Measurements from ENCODE around the gene FXYD6. TPM values are rescaled to one million over a fixed set of nuclear protein-coding genes. Genes with fewer than 3 reads are reported as not detected.

Gene FXYD6
- total RNA-seq, 1 experiment from 2014 or later = 0.54 TPM

DNA sequence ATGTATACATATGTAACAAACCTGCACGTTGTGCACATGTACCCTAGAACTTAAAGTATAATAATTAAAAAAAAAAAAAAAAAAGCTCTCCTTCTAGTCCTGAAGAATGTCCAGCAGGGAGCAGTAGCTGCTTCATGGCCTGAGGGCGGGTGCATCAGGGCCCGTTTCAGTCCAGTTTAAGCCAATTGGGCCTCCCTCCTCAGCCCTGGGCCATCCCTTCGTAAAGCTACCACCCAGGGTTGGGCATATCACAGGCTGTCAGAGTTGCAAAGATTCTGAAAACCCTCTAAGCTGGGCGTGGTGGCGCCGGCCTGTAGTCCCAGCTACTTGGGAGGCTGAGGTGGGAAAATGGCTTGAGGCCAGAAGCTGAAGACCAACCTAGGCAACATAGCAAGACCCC lies 47.3 kb upstream of the FXYD6 start:
- H3K27me3 ChIP-seq (ENCODE audit: control insufficient read depth, insufficient read depth, low read length) = peaks cover 15% of the 10 kb centered on the region
- H3K27ac ChIP-seq (ENCODE audit: low read length) = no peak overlapping the region
- in situ Hi-C loops (cut with HindIII; ENCODE audit: low pct_unique_long_range_greater_than_20kb, low sequenced_read_pairs) = no loop called here
- no TSS peak for BruUV-seq (replicated peaks)
- H3K4me1 ChIP-seq (ENCODE audit: control insufficient read depth, insufficient read depth, low read length) = no peaks in the 10 kb centered on the region
- intact Hi-C loops (cut with micrococcal nuclease; ENCODE audit: unreplicated experiment) = no loop called here
- no peak overlapping the region for H3K4me3 ChIP-seq (ENCODE audit: low read depth in 2 of 2, low read length in 2 of 2)
- CTCF ChIA-PET = interaction anchor here (0.6 to 1.7 kb wide), 3 partner anchors 23 to 63 kb away, joined by 3 to 13 read pairs (median 6); no protein-coding TSS in a partner anchor
- H3K9me3 ChIP-seq (ENCODE audit: control insufficient read depth, insufficient read depth, low read depth, low read length) = no peaks in the 10 kb centered on the region
- H3K36me3 ChIP-seq (ENCODE audit: control insufficient read depth, insufficient read depth, low read length) = no peaks in the 10 kb centered on the region
- no peak for TF ChIP-seq POLR2AphosphoS5 (IDR thresholded peaks at IDR 0.05; ENCODE audit: low read depth, low read length)
- no peak for TF ChIP-seq SIN3A (IDR thresholded peaks at IDR 0.05; ENCODE audit: borderline replicate concordance, insufficient read depth, low read depth, low read length)
- no peak for TF ChIP-seq CTCF (IDR thresholded peaks at IDR 0.05)
- TF ChIP-seq, protein P1, sequence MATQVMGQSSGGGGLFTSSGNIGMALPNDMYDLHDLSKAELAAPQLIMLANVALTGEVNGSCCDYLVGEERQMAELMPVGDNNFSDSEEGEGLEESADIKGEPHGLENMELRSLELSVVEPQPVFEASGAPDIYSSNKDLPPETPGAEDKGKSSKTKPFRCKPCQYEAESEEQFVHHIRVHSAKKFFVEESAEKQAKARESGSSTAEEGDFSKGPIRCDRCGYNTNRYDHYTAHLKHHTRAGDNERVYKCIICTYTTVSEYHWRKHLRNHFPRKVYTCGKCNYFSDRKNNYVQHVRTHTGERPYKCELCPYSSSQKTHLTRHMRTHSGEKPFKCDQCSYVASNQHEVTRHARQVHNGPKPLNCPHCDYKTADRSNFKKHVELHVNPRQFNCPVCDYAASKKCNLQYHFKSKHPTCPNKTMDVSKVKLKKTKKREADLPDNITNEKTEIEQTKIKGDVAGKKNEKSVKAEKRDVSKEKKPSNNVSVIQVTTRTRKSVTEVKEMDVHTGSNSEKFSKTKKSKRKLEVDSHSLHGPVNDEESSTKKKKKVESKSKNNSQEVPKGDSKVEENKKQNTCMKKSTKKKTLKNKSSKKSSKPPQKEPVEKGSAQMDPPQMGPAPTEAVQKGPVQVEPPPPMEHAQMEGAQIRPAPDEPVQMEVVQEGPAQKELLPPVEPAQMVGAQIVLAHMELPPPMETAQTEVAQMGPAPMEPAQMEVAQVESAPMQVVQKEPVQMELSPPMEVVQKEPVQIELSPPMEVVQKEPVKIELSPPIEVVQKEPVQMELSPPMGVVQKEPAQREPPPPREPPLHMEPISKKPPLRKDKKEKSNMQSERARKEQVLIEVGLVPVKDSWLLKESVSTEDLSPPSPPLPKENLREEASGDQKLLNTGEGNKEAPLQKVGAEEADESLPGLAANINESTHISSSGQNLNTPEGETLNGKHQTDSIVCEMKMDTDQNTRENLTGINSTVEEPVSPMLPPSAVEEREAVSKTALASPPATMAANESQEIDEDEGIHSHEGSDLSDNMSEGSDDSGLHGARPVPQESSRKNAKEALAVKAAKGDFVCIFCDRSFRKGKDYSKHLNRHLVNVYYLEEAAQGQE (IDR thresholded peaks at IDR 0.05; ENCODE audit: insufficient read depth in 1 of 2, low read depth in 2 of 2, low read length in 1 of 2) = no peak
- no peak for TF ChIP-seq TCF7L2 (IDR thresholded peaks at IDR 0.05; ENCODE audit: low read depth, low read length)
- POLR2A ChIA-PET = no interaction called here
- DNase-seq (ENCODE audit: low read depth, low spot score) (no peak), ATAC-seq (no peak)

DNA sequence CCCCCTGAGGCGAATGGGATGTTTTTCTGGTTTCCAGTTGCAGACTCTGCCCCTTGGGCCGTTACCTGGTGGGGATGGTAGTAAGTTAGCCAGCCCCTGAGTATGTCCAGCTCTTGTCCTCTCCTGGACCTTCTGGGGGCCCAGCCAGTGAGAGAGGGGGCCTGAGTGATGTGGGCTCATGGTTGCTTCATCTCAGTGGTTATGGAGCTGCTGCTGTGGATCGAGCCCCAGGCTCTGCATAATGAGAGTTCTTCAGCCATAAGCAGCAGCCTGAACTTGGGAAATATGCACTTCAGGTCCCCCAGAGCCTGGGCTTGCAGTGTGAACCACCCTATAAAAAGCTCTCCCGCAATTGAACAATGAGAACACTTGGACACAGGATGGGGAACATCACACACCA lies 46.8 kb upstream of the FXYD6 start:
- intact Hi-C loops (cut with micrococcal nuclease; ENCODE audit: unreplicated experiment) = no loop called here
- H3K27me3 ChIP-seq (ENCODE audit: control insufficient read depth, insufficient read depth, low read length) = peaks cover 10% of the 10 kb centered on the region

More for the DNA sequence above, 46.8 kb upstream of the FXYD6 start:
- Histone ChIP-seq H3K4me1 (ENCODE audit: control insufficient read depth, insufficient read depth, low read length) (no peaks in the 10 kb centered on the region), H3K9me3 (ENCODE audit: control insufficient read depth, insufficient read depth, low read depth, low read length) (no peaks in the 10 kb centered on the region), H3K36me3 (ENCODE audit: control insufficient read depth, insufficient read depth, low read length) (no peaks in the 10 kb centered on the region), H3K27ac (ENCODE audit: low read length) (no peak overlapping the region), H3K4me3 (ENCODE audit: low read depth in 2 of 2, low read length in 2 of 2) (no peak overlapping the region)
- ChIA-PET CTCF (interaction anchor here (0.8 to 1.7 kb wide), 2 partner anchors 23 kb away, joined by 6 to 13 read pairs; no protein-coding TSS in a partner anchor), POLR2A (no interaction called here)
- ATAC-seq (no peak), DNase-seq (ENCODE audit: low read depth, low spot score) (no peak)
- no TSS peak for BruUV-seq (replicated peaks)
- no peak for TF ChIP-seq POLR2AphosphoS5 (IDR thresholded peaks at IDR 0.05; ENCODE audit: low read depth, low read length)
- TF ChIP-seq, protein P1 (IDR thresholded peaks at IDR 0.05; ENCODE audit: insufficient read depth in 1 of 2, low read depth in 2 of 2, low read length in 1 of 2) = no peak
- no peak for TF ChIP-seq TCF7L2 (IDR thresholded peaks at IDR 0.05; ENCODE audit: low read depth, low read length)
- no peak for TF ChIP-seq CTCF (IDR thresholded peaks at IDR 0.05)
- TF ChIP-seq SIN3A (IDR thresholded peaks at IDR 0.05; ENCODE audit: borderline replicate concordance, insufficient read depth, low read depth, low read length) = no peak
- in situ Hi-C loops (cut with HindIII; ENCODE audit: low pct_unique_long_range_greater_than_20kb, low sequenced_read_pairs) = no loop called here

Data from Panc1 (cell line).